GM12801 (cell line): ENCODE measurements around the gene RNASE12.

Experiments used
- CTCF ChIP-seq: IDR thresholded peaks from one replicate; pipeline ENCODE4 v1.5.1; 2011; ENCODE audit warnings: control low read depth; ENCODE audit not compliant: insufficient read length; ENCODE audit errors: extremely low read depth

The RNASE12 gene

DNA sequence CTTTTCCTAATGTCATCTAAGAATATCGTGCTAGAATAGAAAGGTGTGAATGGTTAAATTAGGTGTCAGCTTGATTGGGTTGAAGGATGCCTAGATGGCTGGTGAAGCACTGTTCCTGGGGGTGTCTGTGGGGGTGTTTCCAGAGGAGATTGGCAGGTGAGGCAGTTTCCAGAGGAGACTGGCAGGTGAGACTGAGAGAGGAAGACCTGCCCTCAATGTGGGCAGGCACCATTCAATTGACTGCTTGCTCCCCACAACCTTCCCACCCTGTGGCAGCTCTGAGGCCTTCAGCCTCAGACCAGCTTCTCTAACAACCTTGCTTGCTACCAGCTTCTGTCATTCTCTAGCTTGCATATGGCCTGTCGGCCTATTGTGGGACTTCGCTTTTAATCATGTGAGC lies 39.6 kb downstream of the RNASE12 start:
- no peak for TF ChIP-seq CTCF

GRCh38 chr14:20550926-20551325 lies 40.2 kb downstream of the RNASE12 start:
- TF ChIP-seq CTCF: no peak

DNA sequence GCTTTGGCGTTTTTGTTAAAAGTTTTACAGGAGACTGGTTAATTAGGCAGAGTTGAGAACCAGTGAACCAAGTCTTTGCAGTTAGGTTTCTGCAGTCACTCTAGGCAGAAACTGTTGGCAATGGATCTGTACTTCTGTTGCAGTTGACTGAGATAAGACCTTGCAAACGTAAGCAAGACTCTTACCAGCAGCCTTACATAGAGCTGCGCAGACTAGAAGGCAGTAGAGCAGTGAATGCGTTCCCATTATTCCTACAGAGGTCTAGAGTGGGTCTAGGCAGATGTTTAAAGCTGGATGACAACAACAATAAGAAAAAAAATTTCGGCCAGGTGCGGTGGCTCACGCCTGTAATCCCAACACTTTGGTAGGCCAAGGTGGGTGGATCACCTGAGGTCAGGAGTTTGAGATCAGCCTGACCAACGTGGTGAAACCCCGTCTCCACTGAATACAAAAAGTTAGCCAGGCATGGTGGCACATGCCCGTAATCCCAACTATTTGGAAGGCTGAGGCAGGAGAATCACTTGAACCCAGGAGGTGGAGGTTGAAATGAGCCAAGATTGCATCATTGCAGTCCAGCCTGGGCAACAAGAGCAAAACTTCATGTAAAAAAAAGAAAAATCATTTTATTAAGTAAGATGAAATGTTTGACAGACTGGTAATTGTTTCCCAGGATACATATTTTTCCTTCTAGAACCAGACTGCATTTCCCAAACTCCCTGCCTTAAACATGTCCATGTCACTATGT lies 42.6 kb downstream of the RNASE12 start:
- TF ChIP-seq CTCF: no peak

DNA sequence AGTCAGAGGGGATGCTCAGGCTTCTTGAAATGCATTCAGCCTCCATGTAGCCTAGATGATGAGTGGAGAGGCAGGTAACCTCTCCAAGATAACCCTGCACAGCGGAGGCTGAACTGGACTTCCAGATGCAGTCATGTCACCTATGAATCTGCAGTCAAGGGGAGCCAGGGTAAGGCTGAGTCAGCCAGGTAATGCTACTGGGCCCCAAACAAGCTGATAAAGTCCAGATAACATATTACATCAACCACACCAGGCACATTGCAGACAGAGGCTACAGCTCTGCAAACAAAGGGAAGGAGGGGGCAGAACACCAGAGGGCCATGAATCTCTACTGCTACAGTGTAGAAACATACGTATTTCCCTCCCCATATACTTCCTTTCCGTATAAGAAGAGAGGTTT lies 44.3 kb downstream of the RNASE12 start:
- no peak for TF ChIP-seq CTCF
